A549 (cell line): ENCODE measurements around the gene RBMS3. TPM values are rescaled to one million over a fixed set of nuclear protein-coding genes. Genes with fewer than 3 reads are reported as not detected.

Source experiments
- ATAC-seq, 2 experiments: fragments of 200-7000 bp in 1 of 2; fragments of >200 bp in 1 of 2; cut with Nextera tagmentation in 1 of 2; cut with Tn5 transposase in 1 of 2; 3 replicates each; pipeline versions ENCODE4 v1.8.0 to v1.9.1; 2018 to 2020; ENCODE audit warnings: mild to moderate bottlenecking in 1 of 2, moderate library complexity in 1 of 2
- CTCF ChIA-PET: fragments of 300-600 bp; sonication (Branson Sonifier 250); formaldehyde crosslinking; extraction: SDS; loops from one replicate; lab custom pipeline; 2021; ENCODE audit warnings: antibody characterized with exemption, inconsistent platforms; lab: Yijun Ruan, JAX
- POLR2A ChIA-PET: fragments of 350-600 bp; formaldehyde crosslinking; extraction: SDS; loops from one replicate; lab custom pipeline; 2021; ENCODE audit warnings: antibody characterized with exemption, inconsistent platforms; lab: Yijun Ruan, JAX
- DNase-seq, 2 experiments: peaks; one replicate each; pipeline versions ENCODE4 v3.0.0 to v3.0.0-alpha.2; 2011 to 2016; ENCODE audit warnings: low read depth in 1 of 2, low spot score in 1 of 2
- FAIRE-seq: peaks from 2 replicates; lab custom pipeline; 2011; peaks lifted over from hg19 to GRCh38; lab: Jason Lieb, UNC
- H3K27ac ChIP-seq, 2 experiments: fragments of >200 bp; sonication (Bioruptor Twin); formaldehyde crosslinking; 3 replicates each; pipeline ENCODE4 v1.5.1; 2016 to 2017
- H3K4me1 ChIP-seq: fragments of >200 bp; sonication (Bioruptor Twin); formaldehyde crosslinking; 3 replicates; pipeline ENCODE4 v1.6.1; 2016
- H3K4me2 ChIP-seq: fragments of >200 bp; sonication (Bioruptor Twin); formaldehyde crosslinking; 3 replicates; pipeline ENCODE4 v1.6.1; 2016
- H3K4me3 ChIP-seq: fragments of >200 bp; sonication (Bioruptor Twin); formaldehyde crosslinking; 3 replicates; pipeline ENCODE4 v1.5.1; 2016
- H3K9me3 ChIP-seq: fragments of >200 bp; sonication (Bioruptor Twin); formaldehyde crosslinking; 3 replicates; pipeline ENCODE4 v1.6.1; 2016
- CBX2 ChIP-seq: fragments of 200-600 bp; sonication (generic); IDR thresholded peaks from 2 replicates; pipeline ENCODE4 v1.6.1; 2016; ENCODE audit warnings: low read depth, mild to moderate bottlenecking, borderline replicate concordance
- CHD2 ChIP-seq: fragments of 150-350 bp; IDR thresholded peaks from 2 replicates; pipeline ENCODE4 v1.6.1; 2014; ENCODE audit warnings: low read length; ENCODE audit not compliant: partially characterized antibody
- CHD4 ChIP-seq: fragments of 200-600 bp; sonication (generic); IDR thresholded peaks from 2 replicates; pipeline ENCODE4 v1.6.1; 2016; ENCODE audit warnings: antibody characterized with exemption, mild to moderate bottlenecking, borderline replicate concordance
- CTCF ChIP-seq: fragments of >200 bp; sonication (Bioruptor Twin); formaldehyde crosslinking; IDR thresholded peaks from 3 replicates; pipeline ENCODE4 v1.5.1; 2016
- FOSB ChIP-seq: fragments of 250-450 bp; sonication (Bioruptor Pico); IDR thresholded peaks from 2 replicates; pipeline ENCODE4 v1.5.0; 2020; ENCODE audit warnings: mild to moderate bottlenecking, moderate library complexity
- FOXS1 ChIP-seq: fragments of 250-450 bp; sonication (Bioruptor Pico); IDR thresholded peaks from 2 replicates; pipeline ENCODE4 v1.5.0; 2020; ENCODE audit warnings: mild to moderate bottlenecking, moderate library complexity
- HOXA7 ChIP-seq: fragments of 250-450 bp; sonication (Bioruptor Pico); IDR thresholded peaks from 2 replicates; pipeline ENCODE4 v1.5.0; 2020; ENCODE audit warnings: mild to moderate bottlenecking, moderate library complexity
- HOXB5 ChIP-seq: fragments of 250-450 bp; sonication (Bioruptor Pico); IDR thresholded peaks from 2 replicates; pipeline ENCODE4 v1.5.0; 2020; ENCODE audit warnings: mild to moderate bottlenecking, moderate library complexity
- JUN ChIP-seq, 2 experiments: fragments of >200 bp; sonication (Bioruptor Twin); formaldehyde crosslinking; IDR thresholded peaks; 2 replicates in 1 of 2; 3 replicates in 1 of 2; pipeline ENCODE4 v1.6.1; 2016 to 2017
- MAFK ChIP-seq: fragments of 450-650 bp; IDR thresholded peaks from 2 replicates; pipeline ENCODE4 v1.6.1; 2014; ENCODE audit not compliant: partially characterized antibody
- MAZ ChIP-seq: fragments of 150-350 bp; IDR thresholded peaks from 2 replicates; pipeline ENCODE4 v1.6.1; 2014; ENCODE audit warnings: antibody characterized with exemption, low read depth, low read length, borderline replicate concordance
- MYC ChIP-seq: IDR thresholded peaks from 2 replicates; pipeline ENCODE4 v1.6.1; 2012; ENCODE audit warnings: mild to moderate bottlenecking, inconsistent platforms, low read length, improper control_type of control experiment, borderline replicate concordance
- NFE2L2 ChIP-seq: fragments of 150-350 bp; conservative IDR thresholded peaks from 2 replicates; pipeline ENCODE4 v1.6.1; 2014; ENCODE audit warnings: low read length
- NPAS2 ChIP-seq: fragments of 250-450 bp; sonication (Bioruptor Pico); IDR thresholded peaks from 2 replicates; pipeline ENCODE4 v1.8.0; 2022; ENCODE audit warnings: mild to moderate bottlenecking, moderate library complexity, borderline replicate concordance
- NR3C1 ChIP-seq: fragments of >200 bp; sonication (Bioruptor Twin); formaldehyde crosslinking; IDR thresholded peaks from 3 replicates; pipeline ENCODE4 v1.6.1; 2017
- PHF8 ChIP-seq: fragments of 200-600 bp; sonication (generic); IDR thresholded peaks from 2 replicates; pipeline ENCODE4 v1.6.1; 2016; ENCODE audit warnings: low read depth, mild to moderate bottlenecking, antibody characterized with exemption, moderate library complexity, borderline replicate concordance
- POLR2AphosphoS2 ChIP-seq: conservative IDR thresholded peaks from 2 replicates; pipeline ENCODE4 v1.6.1; 2012; ENCODE audit warnings: low read length, improper control_type of control experiment, inconsistent platforms
- RAD21 ChIP-seq, 2 experiments: fragments of >200 bp in 1 of 2; sonication (Bioruptor Twin) in 1 of 2; formaldehyde crosslinking in 1 of 2; IDR thresholded peaks in 1 of 2; conservative IDR thresholded peaks in 1 of 2; 2 replicates in 1 of 2; 3 replicates in 1 of 2; pipeline ENCODE4 v1.6.1; 2012 to 2018; ENCODE audit warnings: inconsistent platforms in 1 of 2
- RFX5 ChIP-seq: fragments of 450-650 bp; IDR thresholded peaks from 2 replicates; pipeline ENCODE4 v1.7.1; 2014; ENCODE audit warnings: antibody characterized with exemption, mild to moderate bottlenecking, moderate library complexity
- SMC3 ChIP-seq: fragments of >200 bp; sonication (Bioruptor Twin); formaldehyde crosslinking; IDR thresholded peaks from 3 replicates; pipeline ENCODE4 v1.6.1; 2018; ENCODE audit warnings: inconsistent platforms
- SREBF2 ChIP-seq: fragments of 450-650 bp; IDR thresholded peaks from 2 replicates; pipeline ENCODE4 v1.6.1; 2014; ENCODE audit warnings: mild to moderate bottlenecking, moderate library complexity
- TP53 ChIP-seq: fragments of 250-450 bp; sonication (Bioruptor Pico); IDR thresholded peaks from 2 replicates; pipeline ENCODE4 v1.5.0; 2021; ENCODE audit warnings: mild to moderate bottlenecking, moderate library complexity
- ZNF302 ChIP-seq: fragments of 250-450 bp; sonication (Bioruptor Pico); IDR thresholded peaks from 2 replicates; pipeline ENCODE4 v1.9.0; 2021; ENCODE audit warnings: inconsistent platforms, mild to moderate bottlenecking, moderate library complexity
- WGBS: methylation state at CpG from one replicate; pipeline ENCODE4 v1.1.6; 2017; ENCODE audit errors: missing lambda C conversion rate; 5-methylcytosine and 5-hydroxymethylcytosine counted together
- polyA plus RNA-seq, 4 experiments: library from polyadenylated mRNA; depleted of rRNA in 3 of 4; stranded (reverse); fragments of >200 nt; fragmentation: RNase III in 1 of 4; extraction: RNeasy Plus Mini Kit Qiagen cat#74134 plus additional on column Dnase treatment in 1 of 4; gene quantifications; 2 replicates in 3 of 4; 3 replicates in 1 of 4; pipeline ENCODE4 v1.2.3, GENCODE V29; 2011 to 2017
- TF ChIP-seq, protein P1 (sequence below): IDR thresholded peaks from 2 replicates; pipeline ENCODE4 v1.6.1; 2012

Gene RBMS3
- polyA plus RNA-seq, 2 of the 4 experiments (the other 2 are of a cell fraction): 0.92 to 4.1 TPM

- TF ChIP-seq CTCF: no peak
- no peak for TF ChIP-seq SMC3
- TF ChIP-seq HOXA7 (CRISPR knock-in tag): no peak
- no peak for TF ChIP-seq NR3C1
- TF ChIP-seq NPAS2 (CRISPR knock-in tag): no peak
- TF ChIP-seq, all 56 proteins: peak for 0
These were observed 36.8 kb downstream of the RBMS3 start (continued) for GRCh38 chr3:29317659-29318173.

- ChIA-PET POLR2A (no interaction called here), CTCF (interaction anchor here (1.0 kb wide), 1 partner anchor 23 kb away, joined by 3 read pairs; no protein-coding TSS in a partner anchor)
- Histone ChIP-seq H3K9me3 (no peaks in the 10 kb centered on the region), H3K4me2 (no peak overlapping the region), H3K4me1 (no peaks in the 10 kb centered on the region), H3K4me3 (no peak overlapping the region), H3K27ac (no peak overlapping the region)
- ATAC-seq (no peak), FAIRE-seq (no peak), DNase-seq (no peak)
- 86% methylated on average over 3 of the region's 3 CpGs for WGBS
- TF ChIP-seq POLR2AphosphoS2 (no peak), NFE2L2 (no peak), RAD21 (conservative IDR thresholded peaks at IDR 0.05 in 1 of 2, IDR thresholded peaks at IDR 0.05 in 1 of 2) (no peak), HOXB5 (no peak), FOSB (no peak), CHD2 (no peak)
These were observed 37.4 kb downstream of the RBMS3 start for GRCh38 chr3:29318251-29318650.

DNA sequence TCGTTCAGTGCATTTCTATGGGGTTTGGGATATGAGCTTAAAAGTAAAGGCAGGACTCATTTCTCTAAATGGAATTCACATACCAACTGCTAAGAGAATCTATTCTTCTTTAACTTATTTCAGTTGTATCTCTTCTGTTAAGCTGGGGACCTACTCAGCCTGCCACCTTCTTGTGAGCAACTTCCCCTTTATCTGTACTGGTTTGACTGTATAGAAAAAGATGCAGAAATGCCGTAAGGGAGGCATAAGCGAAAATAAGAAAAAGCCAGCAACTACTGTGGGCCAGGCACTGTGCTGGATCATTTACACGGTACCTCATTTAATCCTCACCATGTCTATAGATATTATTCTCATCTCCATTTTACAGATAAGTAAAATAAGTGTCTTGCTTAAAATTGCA is 38.4 kb downstream of the RBMS3 start:
- H3K4me3 ChIP-seq: no peak overlapping the region
- no peak for FAIRE-seq
- H3K27ac ChIP-seq: no peak overlapping the region
- POLR2A ChIA-PET: no interaction called here
- no peak for ATAC-seq
- H3K9me3 ChIP-seq: no peaks in the 10 kb centered on the region
- CTCF ChIA-PET: no interaction called here
- peaks cover 7% of the 10 kb centered on the region for H3K4me1 ChIP-seq
- DNase-seq: no peak
- 92% methylated on average over 4 of the region's 4 CpGs for WGBS
- no peak for TF ChIP-seq CBX2
- TF ChIP-seq, protein P1, sequence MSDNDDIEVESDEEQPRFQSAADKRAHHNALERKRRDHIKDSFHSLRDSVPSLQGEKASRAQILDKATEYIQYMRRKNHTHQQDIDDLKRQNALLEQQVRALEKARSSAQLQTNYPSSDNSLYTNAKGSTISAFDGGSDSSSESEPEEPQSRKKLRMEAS: no peak
- TF ChIP-seq ZNF302: no peak
- no peak for TF ChIP-seq MYC
- no peak for TF ChIP-seq CHD4
- TF ChIP-seq PHF8: no peak
- TF ChIP-seq NFE2L2: no peak
- TF ChIP-seq MAFK: no peak
- TF ChIP-seq CTCF: no peak
- TF ChIP-seq SREBF2: no peak
- TF ChIP-seq MAZ: no peak
- TF ChIP-seq TP53: no peak
- no peak for TF ChIP-seq HOXB5
- TF ChIP-seq FOXS1 (CRISPR knock-in tag): no peak
- no peak for TF ChIP-seq NPAS2 (CRISPR knock-in tag)
- TF ChIP-seq FOSB: no peak
- no peak for TF ChIP-seq RFX5
- no peak for TF ChIP-seq JUN (IDR thresholded peaks at IDR 0.05)
- TF ChIP-seq, all 56 proteins: peak for 0
- no peak overlapping the region for H3K4me2 ChIP-seq
